Measurements from ENCODE around the gene ENAH.
"Not testable (repeated sequence)": the region's sequence is repeated elsewhere in the genome, so short reads cannot be mapped to it uniquely, and the experiment has no call there.

The ENAH gene

DNA sequence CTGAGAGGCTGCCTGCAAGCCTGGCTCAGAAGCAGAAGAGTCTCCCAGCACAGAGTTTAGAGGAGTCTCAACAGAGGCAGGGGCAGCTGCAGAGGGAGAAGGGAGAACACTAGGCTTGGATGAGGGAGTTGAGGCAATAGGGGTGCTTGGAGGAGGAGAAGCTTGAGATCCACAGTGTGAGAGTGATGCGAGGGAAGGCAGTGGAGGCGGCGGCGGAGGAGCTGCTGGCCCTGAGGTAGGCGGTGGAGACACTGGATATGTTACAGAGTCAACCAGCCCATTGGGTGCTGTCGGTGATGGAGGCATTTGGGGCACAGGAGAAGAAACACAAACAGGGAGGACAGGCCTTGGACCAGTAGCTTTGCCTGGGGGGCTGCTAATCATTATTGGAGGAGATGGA is 135.7 kb downstream of the ENAH start:
- H3K27me3 Mint-ChIP-seq: peaks cover 16% of the 10 kb centered on the region
- DNase-seq: no peak
- H3K27ac Mint-ChIP-seq: no peak overlapping the region
- H3K36me3 Mint-ChIP-seq: no peaks in the 10 kb centered on the region
- no peak overlapping the region for H3K4me3 Mint-ChIP-seq
- H3K9me3 Mint-ChIP-seq: no peaks in the 10 kb centered on the region
- no peaks in the 10 kb centered on the region for H3K4me1 Mint-ChIP-seq
- CTCF ChIA-PET: no interaction called here

DNA sequence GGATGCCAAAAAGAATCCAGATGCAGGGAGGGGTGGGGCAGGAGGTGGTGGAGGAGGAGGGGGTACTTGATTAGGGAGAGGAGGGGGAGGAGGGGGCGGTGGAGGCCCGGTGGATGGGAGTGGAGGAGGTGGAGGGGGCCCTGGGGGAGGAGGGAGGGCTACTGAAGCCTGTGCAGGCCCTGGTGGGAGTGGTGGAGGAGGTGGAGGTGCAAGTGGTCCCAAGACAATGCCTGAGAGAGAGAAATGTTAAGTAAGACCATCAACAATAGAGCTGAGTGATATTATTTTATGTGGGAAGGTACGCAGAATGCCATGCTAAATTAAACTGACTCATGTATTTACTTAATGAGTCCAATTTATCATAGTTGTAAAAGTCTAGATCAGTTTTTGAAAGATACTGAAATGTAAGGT is 138.2 kb downstream of the ENAH start:
- Mint-ChIP-seq H3K27ac (no peak overlapping the region), H3K27me3 (peaks cover 20% of the 10 kb centered on the region), H3K4me3 (no peak overlapping the region), H3K4me1 (no peaks in the 10 kb centered on the region), H3K36me3 (no peaks in the 10 kb centered on the region), H3K9me3 (no peaks in the 10 kb centered on the region)
- CTCF ChIA-PET: no interaction called here
- no peak for DNase-seq

DNA sequence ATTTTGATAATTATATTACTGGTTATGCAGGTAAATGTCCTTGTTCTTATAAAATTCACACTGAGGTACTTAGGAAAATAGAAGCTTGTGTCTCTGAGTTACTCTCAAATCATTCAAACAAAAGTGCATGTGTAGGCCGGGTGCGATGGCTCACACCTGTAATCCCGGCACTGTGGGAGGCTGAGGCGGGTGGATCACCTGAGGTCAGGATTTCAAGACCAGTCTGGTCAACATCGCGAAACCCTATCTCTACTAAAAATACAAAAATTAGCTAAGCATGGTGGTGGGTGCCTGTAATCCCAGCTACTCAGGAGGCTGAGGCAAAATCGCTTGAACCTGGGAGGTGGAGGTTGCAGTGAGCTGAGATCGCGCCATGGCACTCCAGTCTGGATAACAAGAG is 139.3 kb downstream of the ENAH start:
- H3K27ac Mint-ChIP-seq, H3K4me1 Mint-ChIP-seq, H3K4me3 Mint-ChIP-seq, CTCF ChIA-PET, DNase-seq, H3K9me3 Mint-ChIP-seq, H3K36me3 Mint-ChIP-seq: not testable (repeated sequence)
- peaks cover 19% of the 10 kb centered on the region for H3K27me3 Mint-ChIP-seq

DNA sequence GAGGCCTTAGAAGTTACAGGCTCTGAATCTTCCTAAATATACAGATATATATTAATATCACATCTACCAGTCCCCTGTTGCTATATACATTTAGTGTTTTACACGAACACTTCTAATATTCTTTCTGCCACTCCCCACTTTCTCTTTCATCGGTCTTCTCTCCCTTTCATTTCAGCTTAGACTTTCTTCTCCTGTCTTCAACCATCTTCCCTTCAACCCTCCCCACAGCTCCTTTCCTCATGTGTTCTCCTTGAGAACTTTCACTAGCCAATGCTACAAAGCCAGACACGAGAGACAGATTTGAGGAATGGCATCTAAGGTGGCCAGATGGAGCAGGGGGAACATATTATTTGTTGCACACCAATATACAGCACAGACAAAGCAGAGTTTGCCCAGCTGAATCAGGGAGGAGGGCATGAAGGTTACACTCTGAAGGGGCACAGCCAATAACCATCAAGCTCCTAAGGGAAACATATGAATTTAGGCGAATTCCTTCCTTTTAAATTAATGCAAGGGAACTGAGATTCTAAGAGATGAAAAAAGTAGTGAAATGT is 141.0 kb downstream of the ENAH start:
- Mint-ChIP-seq H3K36me3 (no peaks in the 10 kb centered on the region), H3K9me3 (no peaks in the 10 kb centered on the region), H3K4me3 (no peak overlapping the region), H3K27me3 (peaks cover 9% of the 10 kb centered on the region), H3K4me1 (no peaks in the 10 kb centered on the region), H3K27ac (no peak overlapping the region)
- DNase-seq: no peak
- CTCF ChIA-PET: no interaction called here

GRCh38 chr1:225510740-225511139 is 142.2 kb downstream of the ENAH start:
- H3K4me3 Mint-ChIP-seq, H3K36me3 Mint-ChIP-seq, H3K27me3 Mint-ChIP-seq, CTCF ChIA-PET, DNase-seq, H3K9me3 Mint-ChIP-seq, H3K27ac Mint-ChIP-seq, H3K4me1 Mint-ChIP-seq: not testable (repeated sequence)

GRCh38 chr1:225509770-225510169 is 143.2 kb downstream of the ENAH start:
- DNase-seq: no peak
- H3K27me3 Mint-ChIP-seq: peaks cover 9% of the 10 kb centered on the region
- CTCF ChIA-PET: no interaction called here
- H3K4me1 Mint-ChIP-seq: no peaks in the 10 kb centered on the region
- H3K27ac Mint-ChIP-seq: no peak overlapping the region
- no peaks in the 10 kb centered on the region for H3K9me3 Mint-ChIP-seq
- H3K36me3 Mint-ChIP-seq: no peaks in the 10 kb centered on the region
- H3K4me3 Mint-ChIP-seq: no peak overlapping the region

DNA sequence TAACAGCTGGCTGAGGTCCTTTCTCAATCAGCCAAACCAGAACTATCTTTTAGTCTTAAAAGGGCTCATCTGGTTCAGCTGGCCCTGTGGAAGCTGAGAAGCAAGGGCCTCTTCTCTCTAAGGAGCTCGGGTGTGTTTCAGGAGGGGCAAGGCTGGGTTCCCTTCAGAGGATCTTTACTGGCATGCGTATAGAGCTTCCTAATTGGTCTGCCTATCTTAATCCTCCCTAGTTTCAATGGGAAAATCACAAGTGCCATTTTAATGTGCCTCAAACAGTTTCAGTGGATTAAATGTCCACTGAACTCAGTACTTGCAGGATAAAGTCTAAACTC is 143.6 kb downstream of the ENAH start:
- Mint-ChIP-seq H3K36me3 (no peaks in the 10 kb centered on the region), H3K27me3 (peaks cover 9% of the 10 kb centered on the region), H3K9me3 (no peaks in the 10 kb centered on the region), H3K4me3 (no peak overlapping the region), H3K4me1 (no peaks in the 10 kb centered on the region), H3K27ac (no peak overlapping the region)
- no peak for DNase-seq
- CTCF ChIA-PET: no interaction called here

DNA sequence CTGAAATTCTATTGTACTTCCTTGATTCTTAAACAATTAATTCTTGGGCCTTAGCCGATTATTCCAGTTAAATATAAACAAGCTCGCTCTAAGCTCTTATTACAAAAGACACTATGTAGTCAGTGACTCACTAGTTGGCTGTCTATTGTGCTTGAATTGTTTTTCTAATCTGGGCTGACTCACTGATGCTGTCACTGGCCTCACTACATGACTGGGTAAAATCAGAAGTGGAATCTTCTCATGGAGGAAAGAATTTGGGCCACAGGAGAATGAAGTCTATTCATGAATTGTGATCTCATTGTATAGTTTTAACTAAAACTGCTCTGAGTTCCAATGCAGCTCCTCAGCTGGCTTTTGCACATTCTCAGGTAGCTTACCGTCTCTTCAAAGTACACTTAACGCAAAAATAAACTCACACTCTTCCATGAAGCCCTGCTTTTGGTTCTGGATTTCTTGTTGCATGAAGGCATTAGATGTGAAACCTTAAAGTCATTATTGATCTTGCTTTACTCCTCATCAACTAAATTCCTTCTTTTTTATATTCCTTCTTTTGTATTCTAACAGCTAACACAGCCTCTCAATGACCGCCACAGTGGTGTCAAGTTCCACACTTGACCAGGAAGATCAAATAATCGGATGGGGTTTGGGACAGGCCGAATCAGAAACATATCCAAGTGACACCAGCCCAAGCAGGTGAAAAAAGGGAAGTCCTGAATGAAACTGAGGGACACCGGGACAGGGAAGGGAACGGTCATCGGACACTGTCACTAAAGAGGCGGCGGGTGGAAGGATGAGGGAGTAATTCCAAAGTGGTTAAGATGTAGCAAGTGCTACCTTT is 144.2 kb downstream of the ENAH start:
- Mint-ChIP-seq H3K9me3 (no peaks in the 10 kb centered on the region), H3K36me3 (no peaks in the 10 kb centered on the region), H3K27ac (no peak overlapping the region), H3K4me1 (no peaks in the 10 kb centered on the region), H3K4me3 (no peak overlapping the region), H3K27me3 (peaks cover 9% of the 10 kb centered on the region)
- no peak for DNase-seq
- CTCF ChIA-PET: interaction anchor here (0.8 kb wide), 1 partner anchor 10 kb away, joined by 3 read pairs; no protein-coding TSS in a partner anchor

GRCh38 chr1:225506727-225507126 is 146.2 kb downstream of the ENAH start:
- Mint-ChIP-seq H3K4me1 (no peaks in the 10 kb centered on the region), H3K36me3 (no peaks in the 10 kb centered on the region), H3K27me3 (peaks cover 5% of the 10 kb centered on the region), H3K4me3 (no peak overlapping the region), H3K27ac (no peak overlapping the region), H3K9me3 (no peaks in the 10 kb centered on the region)
- DNase-seq: no peak
- CTCF ChIA-PET: interaction anchor here (1.0 kb wide), 1 partner anchor 11 kb away, joined by 3 read pairs; no protein-coding TSS in a partner anchor

DNA sequence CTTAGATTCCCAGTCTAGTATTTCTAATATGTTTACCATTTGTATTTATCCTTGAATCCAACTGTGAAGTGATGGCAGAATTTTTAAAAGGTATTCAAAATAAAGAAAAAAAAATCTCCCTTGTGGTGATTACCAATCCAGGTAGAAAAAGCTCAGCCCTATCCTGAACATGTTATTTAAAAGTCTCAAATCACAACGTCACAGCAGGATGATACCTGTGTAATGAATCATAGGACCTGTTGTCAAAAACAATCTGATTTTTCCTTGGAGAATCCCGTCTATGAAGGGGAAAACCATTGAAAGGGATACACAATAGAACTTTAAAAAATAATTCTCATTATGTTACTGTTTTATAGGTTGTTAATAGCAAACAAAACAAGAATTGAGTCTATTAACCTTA is 148.1 kb downstream of the ENAH start:
- CTCF ChIA-PET: interaction anchor here (0.9 kb wide), 1 partner anchor 24 kb away, joined by 3 read pairs; no protein-coding TSS in a partner anchor
- Mint-ChIP-seq H3K4me1 (no peaks in the 10 kb centered on the region), H3K27me3 (peaks cover 8% of the 10 kb centered on the region), H3K9me3 (no peaks in the 10 kb centered on the region), H3K27ac (no peak overlapping the region), H3K4me3 (no peak overlapping the region), H3K36me3 (no peaks in the 10 kb centered on the region)
- no peak for DNase-seq

GRCh38 chr1:225500624-225501192 is 152.2 kb downstream of the ENAH start:
- Mint-ChIP-seq H3K9me3 (no peaks in the 10 kb centered on the region), H3K27ac (no peak overlapping the region)
- CTCF ChIA-PET: no interaction called here

GRCh38 chr1:225498549-225499136 is 154.3 kb downstream of the ENAH start:
- H3K27me3 Mint-ChIP-seq: peaks cover 15% of the 10 kb centered on the region
- no peak overlapping the region for H3K4me3 Mint-ChIP-seq
- no peak for DNase-seq
- H3K36me3 Mint-ChIP-seq: no peaks in the 10 kb centered on the region
- H3K27ac Mint-ChIP-seq: no peak overlapping the region
- H3K9me3 Mint-ChIP-seq: no peaks in the 10 kb centered on the region
- CTCF ChIA-PET: interaction anchor here (0.6 to 0.8 kb wide), 2 partner anchors 9 to 16 kb away, joined by 3 to 4 read pairs; no protein-coding TSS in a partner anchor
- peaks cover 4% of the 10 kb centered on the region for H3K4me1 Mint-ChIP-seq

More at GRCh38 chr1:225500624-225501192, 152.2 kb downstream of the ENAH start:
- peaks cover 3% of the 10 kb centered on the region for H3K4me1 Mint-ChIP-seq
- DNase-seq: no peak
- no peak overlapping the region for H3K4me3 Mint-ChIP-seq
- H3K27me3 Mint-ChIP-seq: peaks cover 15% of the 10 kb centered on the region
- no peaks in the 10 kb centered on the region for H3K36me3 Mint-ChIP-seq

DNA sequence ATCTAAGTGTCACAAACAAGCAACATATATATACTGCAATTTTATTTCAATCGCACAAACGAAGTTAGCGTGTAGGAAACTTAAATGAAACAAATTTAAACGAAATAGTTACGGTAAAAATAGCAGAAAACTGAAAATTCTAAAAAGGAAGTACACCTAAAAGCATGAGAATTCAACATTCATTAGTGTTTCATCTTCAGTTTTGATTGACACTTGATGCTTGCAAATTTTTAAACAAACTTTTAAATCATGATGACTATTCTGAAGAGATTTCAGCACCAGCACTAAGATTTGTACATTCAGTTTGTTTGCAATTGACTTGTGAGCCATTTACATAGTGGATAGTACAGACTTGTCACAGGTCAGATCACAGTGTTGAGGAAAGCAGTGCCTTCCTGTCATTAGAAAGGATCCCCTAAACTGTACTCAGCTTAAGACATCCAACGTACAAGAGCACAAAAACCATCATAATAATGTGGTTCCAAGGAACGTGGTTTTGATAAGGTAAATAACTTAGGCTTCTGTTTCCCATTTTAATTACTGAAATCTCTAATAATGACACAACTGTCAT is 158.0 kb downstream of the ENAH start:
- CTCF ChIA-PET: no interaction called here
- Mint-ChIP-seq H3K27ac (no peak overlapping the region), H3K27me3 (peaks cover 17% of the 10 kb centered on the region), H3K9me3 (no peaks in the 10 kb centered on the region), H3K4me1 (peaks cover 4% of the 10 kb centered on the region), H3K36me3 (no peaks in the 10 kb centered on the region), H3K4me3 (no peak overlapping the region)
- no peak for DNase-seq

GRCh38 chr1:225493591-225494246 is 159.2 kb downstream of the ENAH start:
- CTCF ChIA-PET: interaction anchor here (1.1 kb wide), 1 partner anchor 12 kb away, joined by 3 read pairs; no protein-coding TSS in a partner anchor
- peaks cover 15% of the 10 kb centered on the region for H3K27me3 Mint-ChIP-seq
- H3K4me3 Mint-ChIP-seq: no peak overlapping the region

More at GRCh38 chr1:225493591-225494246, 159.2 kb downstream of the ENAH start:
- Mint-ChIP-seq H3K27ac (no peak overlapping the region), H3K9me3 (no peaks in the 10 kb centered on the region), H3K4me1 (peaks cover 4% of the 10 kb centered on the region), H3K36me3 (no peaks in the 10 kb centered on the region)
- no peak for DNase-seq

Measured in activated naive CD4-positive, alpha-beta T cell treated with anti-CD3 and anti-CD28 coated beads, Interleukin-2, amount 10 ng/mL, durations not matched to agents 7 days and 5 days (primary cell).